GM18868 (cell line): ENCODE results near the gene EMC1.
"Not testable (repeated sequence)": the region's sequence is repeated elsewhere in the genome, so short reads cannot be mapped to it uniquely, and the experiment has no call there.

Experiments used
- ATAC-seq: cut with Tn5 transposase; IDR thresholded peaks from one replicate; pipeline ENCODE4 v1.9.1; 2021; ENCODE audit warnings: mild to moderate bottlenecking, moderate library complexity; ENCODE audit not compliant: unreplicated experiment

Gene EMC1

DNA sequence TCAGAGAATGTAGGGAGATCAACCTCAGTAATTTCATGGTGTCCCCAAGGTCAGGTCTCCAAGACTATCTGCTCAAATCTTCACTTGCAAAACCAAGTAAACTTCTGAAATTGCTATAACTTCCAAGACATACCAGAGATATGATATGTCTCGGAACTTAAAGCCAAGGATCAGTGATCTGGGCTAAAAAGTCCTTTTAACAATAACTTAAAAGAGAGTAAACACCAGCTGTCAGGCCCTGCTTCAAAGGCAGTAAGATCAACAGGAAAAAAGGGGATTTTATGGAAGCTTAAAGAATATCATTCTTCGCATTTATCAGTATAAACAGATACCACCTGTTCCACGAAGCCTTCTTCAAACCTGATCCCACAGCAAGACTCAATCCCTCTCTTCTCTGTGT is 55.0 kb downstream of the EMC1 start:
- no peak for ATAC-seq

DNA sequence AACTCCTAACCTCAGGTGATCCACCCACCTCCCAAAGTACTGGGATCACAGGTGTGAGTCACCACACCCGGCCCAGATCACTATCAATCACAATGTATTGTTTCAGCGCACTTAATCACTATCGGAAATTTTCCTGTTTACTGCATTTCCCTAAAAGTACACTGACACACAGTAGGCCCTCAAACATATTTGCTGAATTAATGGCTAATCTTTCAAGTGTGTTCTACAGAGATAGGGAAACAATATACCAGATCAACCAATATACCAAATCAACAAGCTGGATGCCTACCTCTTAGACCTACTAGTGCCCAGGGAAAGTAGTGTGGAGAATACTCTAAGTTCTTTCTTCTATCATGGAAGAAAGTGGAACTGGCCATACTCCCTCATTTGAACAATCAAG is 58.3 kb downstream of the EMC1 start:
- ATAC-seq = no peak

DNA sequence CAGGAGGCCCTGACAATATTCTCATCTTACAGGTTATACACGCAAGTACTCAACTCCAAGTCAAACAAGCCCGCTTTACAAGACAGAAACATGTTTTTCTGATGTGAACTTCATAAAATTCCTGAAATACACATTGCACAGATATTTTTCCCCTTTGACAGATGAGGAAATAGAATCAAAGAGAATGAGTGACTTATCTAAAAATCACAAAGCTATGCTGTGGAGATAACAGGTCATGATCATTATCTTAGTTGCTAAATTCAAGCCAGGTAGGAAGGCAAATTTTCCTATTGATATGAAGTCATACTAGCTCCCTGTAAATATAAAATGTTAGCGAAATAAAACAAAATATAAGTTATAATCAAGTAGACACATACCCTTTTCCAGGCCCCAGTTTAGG is 59.5 kb downstream of the EMC1 start:
- no peak for ATAC-seq

DNA sequence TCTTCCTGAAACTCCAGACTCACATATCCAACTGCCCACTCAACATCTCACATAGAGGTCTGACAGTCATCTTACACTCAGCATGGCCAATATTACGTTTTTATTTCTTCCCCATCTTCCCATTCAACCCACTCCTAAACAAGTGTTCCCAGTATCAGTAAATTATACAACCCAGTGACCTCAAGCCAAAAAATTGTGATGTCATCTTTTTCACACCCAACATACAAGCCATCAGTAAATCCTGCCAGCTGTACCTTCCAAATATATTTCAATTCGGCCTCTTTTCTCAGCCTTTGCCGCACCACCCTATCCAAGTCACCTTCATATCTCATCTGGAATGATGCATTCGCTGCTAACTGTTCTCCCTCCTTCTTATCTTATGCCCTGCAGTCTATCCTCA is 60.9 kb downstream of the EMC1 start:
- ATAC-seq = no peak

GRCh38 chr1:19189270-19189669 is 62.1 kb downstream of the EMC1 start:
- no peak for ATAC-seq

- ATAC-seq = no peak
Measured at GRCh38 chr1:19187852-19188251, 63.5 kb downstream of the EMC1 start.

- ATAC-seq = no peak
Measured at GRCh38 chr1:19186001-19186400, 65.3 kb downstream of the EMC1 start.

GRCh38 chr1:19182223-19182622 is 69.1 kb downstream of the EMC1 start:
- no peak for ATAC-seq

DNA sequence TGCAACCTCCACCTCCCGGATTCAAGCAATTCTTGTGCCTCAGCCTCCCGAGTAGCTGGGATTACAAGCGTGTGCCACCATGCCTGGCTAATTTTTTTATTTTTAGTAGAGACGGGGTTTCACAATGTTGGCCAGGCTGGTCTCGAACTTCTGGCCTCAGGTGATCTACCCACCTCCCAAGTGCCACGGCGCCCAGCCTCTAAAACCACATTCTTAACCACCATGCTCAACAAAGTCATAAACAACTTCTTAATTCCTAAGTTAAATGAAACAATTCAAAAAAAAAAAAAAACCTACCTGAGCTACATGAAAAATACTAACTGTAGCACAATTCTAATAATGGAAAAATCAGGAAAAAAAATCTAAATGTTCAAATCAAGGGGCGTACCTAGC is 71.1 kb downstream of the EMC1 start:
- ATAC-seq = not testable (repeated sequence)

- ATAC-seq = no peak
Measured at GRCh38 chr1:19179597-19180264, 71.6 kb downstream of the EMC1 start.

GRCh38 chr1:19178734-19179398 is 72.5 kb downstream of the EMC1 start:
- ATAC-seq = no peak

GRCh38 chr1:19177811-19178210 is 73.5 kb downstream of the EMC1 start:
- no peak for ATAC-seq

GRCh38 chr1:19169642-19170041 is 81.7 kb downstream of the EMC1 start:
- peak; percentile 40 for ATAC-seq

- no peak for ATAC-seq
Measured at GRCh38 chr1:19167140-19167539, 84.2 kb downstream of the EMC1 start.

GRCh38 chr1:19166066-19166465 is 85.3 kb downstream of the EMC1 start:
- ATAC-seq = no peak
